ENCODE data around the gene EIF1AD.

DNA sequence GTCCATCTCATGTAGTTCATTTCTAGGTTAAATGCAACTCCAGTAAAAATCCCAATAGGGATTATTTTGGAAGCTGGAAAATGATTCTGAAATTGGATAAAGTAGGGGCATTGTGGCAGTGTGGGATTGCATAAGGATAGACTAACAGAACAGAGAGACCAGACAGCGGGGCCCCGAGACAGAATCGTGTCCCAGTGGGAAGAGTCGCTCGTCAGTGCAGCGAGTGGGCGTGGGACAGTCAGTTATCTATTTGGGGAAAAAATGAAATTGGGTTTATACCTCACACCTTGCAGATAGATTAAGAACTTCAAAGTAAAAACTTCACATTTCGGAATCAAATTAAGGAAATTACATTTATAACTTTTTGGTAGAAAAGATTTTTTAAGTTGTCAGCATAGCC lies 29.8 kb downstream of the EIF1AD start:
- TF ChIP-seq POLR2AphosphoS5 (IDR thresholded peaks at IDR 0.05; ENCODE audit: low read depth, low read length) (no peak), POLR2A (IDR thresholded peaks at IDR 0.05; ENCODE audit: low read depth, low read length) (no peak)

All from GM12892 (cell line).